H1 (cell line): ENCODE data around the gene TRAF4. TPM values are rescaled to one million over a fixed set of nuclear protein-coding genes. Genes with fewer than 3 reads are reported as not detected.

Source experiments
- CTCF ChIA-PET: fragments of 300-600 bp; sonication (Branson Sonifier 250); formaldehyde crosslinking; loops from one replicate; lab custom pipeline; 2021; ENCODE audit not compliant: partially characterized antibody; lab: Charles Lee
- POLR2A ChIA-PET: fragments of 300-600 bp; sonication (Branson Sonifier 250); formaldehyde crosslinking; loops from one replicate; lab custom pipeline; 2021; ENCODE audit warnings: inconsistent platforms; ENCODE audit not compliant: partially characterized antibody; lab: Charles Lee
- DNase-seq, 2 experiments: peaks; one replicate each; pipeline versions ENCODE4 v3.0.0 to v3.0.0-alpha.2; 2010 to 2022; ENCODE audit warnings: low spot score in 2 of 2, low read depth in 1 of 2, mixed read lengths in 1 of 2
- FAIRE-seq: peaks from 2 replicates; lab custom pipeline; 2011; peaks lifted over from hg19 to GRCh38; lab: Jason Lieb, UNC
- H2AFZ ChIP-seq: 2 replicates; pipeline ENCODE4 v1.8.1; 2012; ENCODE audit warnings: low read length, inconsistent platforms
- H2AK5ac ChIP-seq: 2 replicates; pipeline ENCODE4 v1.6.1; 2013; ENCODE audit warnings: low read depth, low read length
- H2BK120ac ChIP-seq: replicated peaks from 2 replicates; pipeline ENCODE3; 2013; ENCODE audit warnings: low read depth, low read length, inconsistent platforms
- H2BK12ac ChIP-seq: 2 replicates; pipeline ENCODE4 v1.6.1; 2013; ENCODE audit warnings: low read depth, low read length
- H2BK15ac ChIP-seq: 2 replicates; pipeline ENCODE4 v1.6.1; 2013; ENCODE audit warnings: low read length
- H2BK20ac ChIP-seq: 2 replicates; pipeline ENCODE4 v1.6.1; 2013; ENCODE audit warnings: low read length
- H2BK5ac ChIP-seq: 2 replicates; pipeline ENCODE4 v1.6.1; 2013; ENCODE audit warnings: low read depth, low read length
- H3K14ac ChIP-seq: 2 replicates; pipeline ENCODE4 v1.6.1; 2013; ENCODE audit warnings: inconsistent platforms; ENCODE audit not compliant: insufficient read length
- H3K18ac ChIP-seq: 2 replicates; pipeline ENCODE4 v1.6.1; 2013; ENCODE audit warnings: low read length; ENCODE audit errors: extremely low read depth
- H3K23ac ChIP-seq: 2 replicates; pipeline ENCODE4 v1.6.1; 2013; ENCODE audit warnings: inconsistent platforms; ENCODE audit not compliant: insufficient read length
- H3K23me2 ChIP-seq: 2 replicates; pipeline ENCODE4 v1.6.1; 2013; ENCODE audit warnings: low read depth, low read length
- H3K27ac ChIP-seq: 2 replicates; pipeline ENCODE4 v1.6.1; 2011; ENCODE audit warnings: low read depth, low read length, inconsistent platforms
- H3K27me3 ChIP-seq, 4 experiments: replicated peaks in 1 of 4; 1 replicate in 1 of 4; 2 replicates in 3 of 4; pipeline versions ENCODE4 v1.6.1 to v1.8.1; 2011 to 2013; ENCODE audit warnings: low read length in 3 of 4, mild to moderate bottlenecking in 3 of 4, inconsistent platforms in 2 of 4, mixed read lengths in 2 of 4, moderate library complexity in 1 of 4; ENCODE audit not compliant: control insufficient read depth in 3 of 4, insufficient read depth in 3 of 4; ENCODE audit errors: extremely low read depth in 1 of 4
- H3K36me3 ChIP-seq, 4 experiments: 2 replicates each; pipeline versions ENCODE4 v1.6.1 to v1.8.1; 2011 to 2013; ENCODE audit warnings: mild to moderate bottlenecking in 4 of 4, low read length in 3 of 4, moderate library complexity in 2 of 4, control low read depth in 1 of 4, inconsistent platforms in 1 of 4; ENCODE audit not compliant: insufficient read depth in 4 of 4, control insufficient read depth in 2 of 4
- H3K4ac ChIP-seq: replicated peaks from 2 replicates; pipeline ENCODE3; 2013; ENCODE audit warnings: low read length, low read depth, mixed read lengths, inconsistent platforms; ENCODE audit not compliant: insufficient read length
- H3K4me1 ChIP-seq, 4 experiments: replicated peaks in 1 of 4; 1 replicate in 1 of 4; 2 replicates in 3 of 4; pipeline versions ENCODE4 v1.6.1 to v1.8.1; 2011 to 2013; ENCODE audit warnings: low read length in 3 of 4, inconsistent platforms in 2 of 4, mixed read lengths in 1 of 4; ENCODE audit not compliant: insufficient read depth in 4 of 4, control insufficient read depth in 3 of 4
- H3K4me2 ChIP-seq, 2 experiments: 2 replicates each; pipeline versions ENCODE4 v1.6.1 to v1.8.1; 2011 to 2013; ENCODE audit warnings: low read depth in 2 of 2, low read length in 2 of 2, control low read depth in 1 of 2, inconsistent platforms in 1 of 2, mild to moderate bottlenecking in 1 of 2; ENCODE audit not compliant: insufficient read depth in 1 of 2
- H3K4me3 ChIP-seq, 4 experiments: fragments of 200-600, 300-600 bp in 1 of 4; sonication (generic), shearing (Covaris generic), sonication (Bioruptor Twin) in 1 of 4; 2 replicates each; pipeline versions ENCODE4 v1.5.1 to v1.8.1; 2011 to 2016; ENCODE audit warnings: low read length in 4 of 4, low read depth in 3 of 4, control low read depth in 2 of 4, inconsistent platforms in 2 of 4, mild to moderate bottlenecking in 2 of 4, mixed read lengths in 1 of 4, moderate library complexity in 1 of 4; ENCODE audit not compliant: insufficient read depth in 2 of 4; ENCODE audit errors: extremely low read depth in 1 of 4
- H3K56ac ChIP-seq: replicated peaks from 2 replicates; pipeline ENCODE3; 2013; ENCODE audit warnings: low read depth, mild to moderate bottlenecking, mixed read lengths, low read length, inconsistent platforms; ENCODE audit not compliant: insufficient read length
- H3K79me1 ChIP-seq: 2 replicates; pipeline ENCODE4 v1.6.1; 2013; ENCODE audit warnings: low read depth, low read length, control low read depth
- H3K79me2 ChIP-seq, 2 experiments: 2 replicates each; pipeline versions ENCODE4 v1.6.1 to v1.8.1; 2012 to 2013; ENCODE audit warnings: low read length in 2 of 2, mild to moderate bottlenecking in 2 of 2, inconsistent platforms in 1 of 2; ENCODE audit not compliant: insufficient read depth in 2 of 2, control insufficient read depth in 1 of 2
- H3K9ac ChIP-seq, 4 experiments: replicated peaks in 1 of 4; 1 replicate in 1 of 4; 2 replicates in 3 of 4; pipeline versions ENCODE4 v1.6.1 to v1.8.1; 2011 to 2013; ENCODE audit warnings: low read depth in 3 of 4, low read length in 3 of 4, control low read depth in 2 of 4, mild to moderate bottlenecking in 2 of 4, moderate library complexity in 2 of 4, inconsistent platforms in 1 of 4; ENCODE audit errors: extremely low read depth in 1 of 4
- H3K9me3 ChIP-seq, 2 experiments: 2 replicates each; pipeline versions ENCODE4 v1.6.1 to v1.8.1; 2012 to 2013; ENCODE audit warnings: mild to moderate bottlenecking in 2 of 2, moderate library complexity in 2 of 2, control low read depth in 1 of 2, inconsistent platforms in 1 of 2, low read depth in 1 of 2, low read length in 1 of 2, mixed read lengths in 1 of 2; ENCODE audit not compliant: insufficient read depth in 2 of 2
- H4K20me1 ChIP-seq, 2 experiments: replicated peaks in 1 of 2; 2 replicates each; pipeline versions ENCODE3 to v1.8.1; 2011 to 2013; ENCODE audit warnings: inconsistent platforms in 2 of 2, low read length in 2 of 2, mild to moderate bottlenecking in 1 of 2; ENCODE audit not compliant: insufficient read depth in 2 of 2, control insufficient read depth in 1 of 2
- H4K5ac ChIP-seq: 2 replicates; pipeline ENCODE4 v1.6.1; 2013; ENCODE audit warnings: low read length, low read depth, mixed read lengths, inconsistent platforms; ENCODE audit not compliant: insufficient read length
- H4K8ac ChIP-seq: 2 replicates; pipeline ENCODE4 v1.8.0; 2013; ENCODE audit warnings: mild to moderate bottlenecking, moderate library complexity, low read length, inconsistent platforms; ENCODE audit not compliant: insufficient read depth; ENCODE audit errors: extremely low read depth
- H4K91ac ChIP-seq: replicated peaks from 2 replicates; pipeline ENCODE3; 2013; ENCODE audit warnings: low read length, mixed read lengths, inconsistent platforms; ENCODE audit not compliant: insufficient read length
- ATF3 ChIP-seq: IDR thresholded peaks from 2 replicates; pipeline ENCODE4 v1.6.1; 2011; ENCODE audit warnings: low read depth, mild to moderate bottlenecking, low read length; ENCODE audit not compliant: insufficient read depth
- RBBP5 ChIP-seq: IDR thresholded peaks from 2 replicates; pipeline ENCODE4 v1.7.1; 2012; ENCODE audit warnings: low read depth, mild to moderate bottlenecking, inconsistent platforms, low read length, moderate library complexity, borderline replicate concordance
- WGBS, 2 experiments: shearing (Covaris generic) in 1 of 2; methylation state at CpG; one replicate each; pipeline versions ENCODE4 v1.1.6 to v1.1.7; 2013 to 2015; ENCODE audit warnings: low lambda C conversion rate in 2 of 2, mixed read lengths in 2 of 2, inconsistent platforms in 1 of 2, low coverage in 1 of 2, missing lambda C conversion rate in 1 of 2; ENCODE audit not compliant: insufficient replicate concordance in 2 of 2, insufficient coverage in 1 of 2, insufficient read length in 1 of 2; ENCODE audit errors: extremely low coverage in 1 of 2, missing lambda C conversion rate in 1 of 2; 5-methylcytosine and 5-hydroxymethylcytosine counted together
- polyA plus RNA-seq, 7 experiments: library from polyadenylated mRNA; depleted of rRNA in 3 of 7; stranded (reverse) in 5 of 7; unstranded in 2 of 7; fragments of >200 nt in 5 of 7; fragments of 200-250 nt in 2 of 7; gene quantifications; 1 replicate in 5 of 7; 2 replicates in 1 of 7; 4 replicates in 1 of 7; pipeline versions ENCODE4 v1.2.1 to v1.2.3, GENCODE V29; 2011 to 2013; ENCODE audit warnings: missing spikeins in 2 of 7, mixed read lengths in 2 of 7
- total RNA-seq: library from RNA; stranded (reverse); fragmentation: NEBNext Ultra II Directional; extraction: Animal tissue kit (Norgen Biotek cat#: 25700); gene quantifications from 2 replicates; pipeline ENCODE4 v1.2.1, GENCODE V29; 2021

The TRAF4 gene
- total and polyA plus RNA-seq, 2 of the 8 experiments (the other 6 are each of a cell fraction or from before 2014, with no cell fraction given): 167 to 170 TPM

GRCh38 chr17:28703552-28704218 lies 40.1 kb upstream of the TRAF4 start:
- no peak overlapping the region for H2BK5ac ChIP-seq
- peaks cover 22 to 46% (median 40%) of the 10 kb centered on the region in 4 experiments for H3K36me3 ChIP-seq
- no peak overlapping the region for H2AFZ ChIP-seq
- peaks cover 0 to 11% (median 4%) of the 10 kb centered on the region in 4 experiments; a peak in 4 of 7 replicates for H3K4me1 ChIP-seq
- no peaks in the 10 kb centered on the region for H3K27me3 ChIP-seq
- no peak overlapping the region for H3K23ac ChIP-seq
- TF ChIP-seq ATF3 (no peak), RBBP5 (no peak)
- no peak overlapping the region for H2BK120ac ChIP-seq
- FAIRE-seq: no peak
- no peak overlapping the region for H4K8ac ChIP-seq
- H3K79me2 ChIP-seq: peaks cover 0 to 1% of the 10 kb centered on the region in 2 experiments; a peak in 1 of 4 replicates
- no peak overlapping the region for H3K14ac ChIP-seq
- no peak overlapping the region for H3K56ac ChIP-seq
- WGBS, 2 experiments: 94% methylated on average over 16 of the region's 16 CpGs; no CpG with 5 or more reads in 1 of the 2 experiments
- no peak overlapping the region for H2BK15ac ChIP-seq
- H2AK5ac ChIP-seq: no peak overlapping the region
- no peak overlapping the region for H3K4ac ChIP-seq
- H3K9ac ChIP-seq: no peak overlapping the region
- no peak overlapping the region for H4K91ac ChIP-seq
- H3K23me2 ChIP-seq: no peaks in the 10 kb centered on the region
- no peaks in the 10 kb centered on the region for H3K79me1 ChIP-seq
- POLR2A ChIA-PET: interaction anchor here (0.8 to 4.8 kb wide), 20 partner anchors 8 to 187 kb away, joined by 3 to 47 read pairs (median 5); partner anchors contain the start of genes BLTP2, PROCA1, RPL23A and SDF2
- H3K18ac ChIP-seq: no peak overlapping the region
- no peaks in the 10 kb centered on the region for H3K9me3 ChIP-seq
- no peak overlapping the region for H3K27ac ChIP-seq
- CTCF ChIA-PET: interaction anchor here (0.9 to 2.5 kb wide), 5 partner anchors 13 to 60 kb away, joined by 3 to 9 read pairs (median 5); no protein-coding TSS in a partner anchor
- DNase-seq: no peak
- H2BK20ac ChIP-seq: no peak overlapping the region
- H2BK12ac ChIP-seq: no peak overlapping the region
- H3K4me3 ChIP-seq: no peak overlapping the region
- peaks cover 10 to 20% of the 10 kb centered on the region in 2 experiments for H4K20me1 ChIP-seq
- H3K4me2 ChIP-seq: no peak overlapping the region
- no peak overlapping the region for H4K5ac ChIP-seq
